Cerebellar nuclear complex (tissue), 1 donor: ENCODE results near the gene NCKAP1.

ENCODE experiments used
- DNase-seq, 2 experiments: peaks; one replicate each; lab custom pipeline; 2025; lab: John Stamatoyannopoulos, UW

NCKAP1 gene

GRCh38 chr2:182868054-182868796, 170.0 kb downstream of the NCKAP1 start:
- no peak for DNase-seq

DNA sequence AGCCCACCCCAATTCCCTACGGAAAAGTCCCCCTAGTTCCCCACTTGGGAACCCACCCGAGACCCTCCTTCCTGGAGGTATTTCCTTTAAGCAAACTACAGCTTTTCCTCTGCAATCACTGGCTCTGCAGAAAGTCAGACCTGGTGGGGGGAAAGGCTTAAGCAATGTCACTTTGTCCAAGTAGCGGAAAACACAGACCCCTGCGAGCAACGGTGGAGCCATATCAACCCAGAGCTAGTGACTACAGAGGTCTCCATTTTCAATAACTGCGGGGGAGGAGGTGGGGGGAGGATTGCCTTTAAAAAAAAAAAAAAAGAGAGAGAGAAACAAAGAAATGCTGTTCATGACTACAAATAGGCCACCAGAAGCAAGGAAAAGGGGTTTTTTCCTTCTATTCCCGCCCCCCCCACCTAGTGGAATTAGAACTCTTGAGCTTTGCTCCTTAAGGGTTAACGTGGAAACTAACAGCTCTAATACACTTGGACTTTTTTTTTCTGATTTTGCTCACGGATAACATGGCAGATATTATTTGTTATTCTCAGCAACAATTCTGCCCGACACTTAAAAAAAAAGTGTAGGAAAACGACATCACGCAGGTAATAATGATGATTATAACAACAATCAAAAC, 170.7 kb downstream of the NCKAP1 start:
- DNase-seq: no peak

DNA sequence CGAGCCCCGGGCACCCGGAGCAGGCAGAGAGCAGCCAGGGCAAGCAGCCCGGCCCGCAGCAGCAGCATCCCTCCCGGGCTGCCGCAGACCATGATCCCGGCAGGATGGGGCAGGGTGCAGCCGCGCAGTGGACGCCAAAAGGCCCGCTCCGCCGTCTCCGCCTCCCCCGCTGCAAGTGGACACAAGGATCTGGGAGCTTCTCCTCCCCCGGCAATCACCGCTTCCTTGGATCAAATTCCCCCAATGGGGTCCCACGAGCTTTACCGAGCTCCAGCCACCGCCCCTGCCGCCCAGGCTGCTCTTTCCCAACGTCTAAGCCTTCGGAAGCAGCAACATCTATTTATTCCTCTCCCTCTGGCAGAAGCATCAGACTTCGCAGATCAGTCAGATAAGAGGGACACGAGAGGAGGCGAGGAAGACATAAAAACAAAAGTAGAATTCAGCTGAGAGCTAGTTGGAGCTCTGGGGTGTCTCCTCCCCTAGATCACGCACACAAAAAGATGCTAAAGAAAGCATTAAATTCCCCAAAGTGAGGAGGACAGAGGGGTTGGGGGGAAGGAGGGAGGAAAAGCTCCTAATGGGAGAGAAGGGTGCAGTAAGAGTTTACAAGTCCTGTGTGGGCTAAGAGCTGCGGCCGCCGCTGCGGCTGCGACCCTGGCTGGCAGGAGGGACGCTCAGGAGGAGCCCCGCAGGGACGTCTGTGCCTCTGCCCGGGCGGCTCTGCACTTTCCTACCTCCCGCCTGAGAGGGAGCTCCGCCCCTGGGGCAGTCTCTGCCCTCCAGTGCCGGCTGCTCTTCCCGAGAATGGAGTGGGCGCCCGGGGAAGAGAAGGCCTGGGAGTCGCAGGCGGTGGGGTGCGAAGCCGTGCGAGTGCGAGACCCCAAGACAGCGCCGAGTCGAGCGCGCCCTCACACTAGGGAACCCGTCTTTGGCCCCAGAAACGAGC, 171.5 kb downstream of the NCKAP1 start, which contains the start of gene FRZB:
TSS of gene FRZB (minus strand) at position 177 of the 946 bp plus-strand sequence. CDS start at position 92, 85 bp downstream.
- no peak for DNase-seq

DNA sequence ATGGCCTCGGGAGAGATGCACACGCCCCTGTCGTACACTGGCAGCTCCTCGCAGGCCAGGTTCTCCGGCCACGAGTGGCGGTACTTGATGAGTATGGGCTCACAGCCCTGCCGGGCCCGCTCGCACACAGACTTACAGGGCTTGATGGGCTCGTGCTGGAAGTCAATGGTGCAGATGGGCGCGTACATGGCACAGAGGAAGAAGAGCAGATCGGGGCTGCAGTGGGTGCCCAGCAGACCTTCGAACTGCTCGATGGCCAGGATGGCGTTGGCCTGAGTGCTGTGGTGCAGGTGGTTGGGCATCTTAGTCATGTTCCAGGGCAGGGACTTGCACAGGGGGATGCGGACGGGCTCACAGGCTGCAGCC, 172.2 kb downstream of the NCKAP1 start:
- no peak for DNase-seq

DNA sequence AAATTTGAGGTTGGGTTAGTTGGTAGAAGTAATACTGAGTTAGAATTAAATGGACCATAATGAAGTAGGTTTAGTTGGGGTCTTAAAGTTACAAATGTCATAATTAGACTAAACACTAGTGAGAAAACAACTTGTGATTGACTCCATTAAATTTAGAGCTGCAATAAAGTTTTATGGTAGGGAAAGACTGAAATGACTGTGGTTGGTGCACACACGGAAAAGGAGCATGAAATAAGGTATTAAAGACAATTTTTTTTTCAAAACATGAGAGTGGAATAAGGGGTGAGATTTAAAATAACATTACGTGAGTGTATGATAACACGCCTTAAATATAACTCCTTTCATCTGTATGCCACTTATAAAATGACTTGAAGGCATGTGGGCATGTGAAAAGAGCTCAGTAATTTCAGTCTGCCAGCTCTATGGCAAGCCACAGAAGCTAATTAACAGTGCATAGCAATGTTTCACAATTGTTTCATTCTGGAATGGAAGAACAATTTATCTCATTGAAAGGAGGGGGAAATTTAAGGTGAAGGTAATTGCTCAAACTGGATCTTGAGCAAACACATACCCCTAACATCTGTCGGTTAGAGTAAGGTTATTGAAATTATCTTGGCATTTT, 173.2 kb downstream of the NCKAP1 start:
- DNase-seq: no peak

- no peak for DNase-seq
These were observed 174.6 kb downstream of the NCKAP1 start for GRCh38 chr2:182863642-182864041.

GRCh38 chr2:182862091-182862490, 176.2 kb downstream of the NCKAP1 start:
- no peak for DNase-seq

DNA sequence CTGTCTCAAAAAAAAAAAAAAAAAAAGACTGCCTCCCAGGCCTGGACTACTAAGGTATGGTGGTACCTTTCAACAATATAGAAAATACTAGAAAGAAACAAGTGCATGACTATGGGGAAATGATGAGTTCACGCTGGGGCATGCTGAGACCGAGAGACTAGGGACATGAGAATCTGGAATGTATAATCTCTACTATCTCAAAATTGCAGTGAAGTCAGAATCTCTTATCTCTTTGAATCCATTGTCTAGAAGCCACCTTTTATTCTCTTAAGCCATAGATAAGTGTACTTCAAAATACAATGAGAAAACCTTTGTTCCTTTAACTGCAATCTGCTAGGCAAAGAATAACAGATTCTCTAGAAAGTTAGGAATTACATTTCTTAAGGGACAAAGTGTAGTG, 177.4 kb downstream of the NCKAP1 start:
- DNase-seq: no peak
